GM21576 (cell line): Measurements from ENCODE around the gene DNAH8.

Source experiments
- ATAC-seq: cut with Tn5 transposase; IDR thresholded peaks from one replicate; pipeline ENCODE4 v1.9.1; 2021; ENCODE audit warnings: mild to moderate bottlenecking, moderate library complexity; ENCODE audit not compliant: unreplicated experiment

Gene DNAH8

GRCh38 chr6:39003072-39003471, 288.0 kb downstream of the DNAH8 start:
- ATAC-seq = no peak

- no peak for ATAC-seq
Observed at GRCh38 chr6:39003492-39003891, 288.4 kb downstream of the DNAH8 start.

- no peak for ATAC-seq
Observed at GRCh38 chr6:39004801-39005200, 289.7 kb downstream of the DNAH8 start.

- no peak for ATAC-seq
Observed at GRCh38 chr6:39005774-39006173, 290.7 kb downstream of the DNAH8 start.

- ATAC-seq = no peak
Observed at GRCh38 chr6:39007575-39007974, 292.5 kb downstream of the DNAH8 start.

GRCh38 chr6:39008737-39009136, 293.6 kb downstream of the DNAH8 start:
- ATAC-seq = no peak

- no peak for ATAC-seq
Observed at GRCh38 chr6:39009476-39009875, 294.4 kb downstream of the DNAH8 start.

GRCh38 chr6:39016839-39017546, 301.9 kb downstream of the DNAH8 start:
- no peak for ATAC-seq

- ATAC-seq = no peak
Observed at GRCh38 chr6:39017547-39017880, 302.4 kb downstream of the DNAH8 start.

GRCh38 chr6:39018103-39018502, 303.0 kb downstream of the DNAH8 start:
- no peak for ATAC-seq

- ATAC-seq = no peak
Observed at GRCh38 chr6:39020136-39020535, 305.0 kb downstream of the DNAH8 start.

GRCh38 chr6:39021041-39021440, 305.9 kb downstream of the DNAH8 start:
- ATAC-seq = no peak

GRCh38 chr6:39021779-39022178, 306.7 kb downstream of the DNAH8 start:
- no peak for ATAC-seq

- no peak for ATAC-seq
Observed at GRCh38 chr6:39026175-39026574, 311.1 kb downstream of the DNAH8 start.

GRCh38 chr6:39029156-39030011, 314.3 kb downstream of the DNAH8 start:
- peak; percentile 47 for ATAC-seq

GRCh38 chr6:39035681-39036080, 320.6 kb downstream of the DNAH8 start:
- no peak for ATAC-seq

- ATAC-seq = no peak
Observed at GRCh38 chr6:39037082-39037508, 322.0 kb downstream of the DNAH8 start.

GRCh38 chr6:39037707-39038106, 322.6 kb downstream of the DNAH8 start:
- ATAC-seq = no peak

- no peak for ATAC-seq
Observed at GRCh38 chr6:39040080-39040673, 325.1 kb downstream of the DNAH8 start.

GRCh38 chr6:39041072-39041471, 326.0 kb downstream of the DNAH8 start:
- no peak for ATAC-seq

GRCh38 chr6:39043776-39044175, 328.7 kb downstream of the DNAH8 start:
- ATAC-seq = no peak

GRCh38 chr6:39044181-39044580, 329.1 kb downstream of the DNAH8 start:
- no peak for ATAC-seq
